Activated CD4-positive, alpha-beta T cell treated with anti-CD3 and anti-CD28 coated beads, Interleukin-2, amount 10 ng/mL, durations not matched to agents 24 days and 14 days (primary cell): ENCODE measurements around the gene FOXA2. TPM values are rescaled to one million over a fixed set of nuclear protein-coding genes. Genes with fewer than 3 reads are reported as not detected.

ENCODE experiments used
- DNase-seq: peaks from one replicate; pipeline ENCODE4 v3.0.0; 2022
- H3K27ac Mint-ChIP-seq: one replicate; pipeline ENCODE4 v1.8.0; 2022; ENCODE audit warnings: mild to moderate bottlenecking, mixed read lengths
- H3K27me3 Mint-ChIP-seq: one replicate; pipeline ENCODE4 v1.8.0; 2022; ENCODE audit warnings: mixed read lengths
- H3K36me3 Mint-ChIP-seq: one replicate; pipeline ENCODE4 v1.8.0; 2022; ENCODE audit warnings: low read depth, mild to moderate bottlenecking, mixed read lengths
- H3K4me1 Mint-ChIP-seq: one replicate; pipeline ENCODE4 v1.8.0; 2021; ENCODE audit warnings: mixed read lengths
- H3K4me3 Mint-ChIP-seq: one replicate; pipeline ENCODE4 v1.8.0; 2022; ENCODE audit warnings: mild to moderate bottlenecking, moderate library complexity, mixed read lengths
- H3K9me3 Mint-ChIP-seq: one replicate; pipeline ENCODE4 v1.8.0; 2021; ENCODE audit warnings: mixed read lengths
- intact Hi-C: fragments of 100-400 bp; cut with micrococcal nuclease; formaldehyde crosslinking; loops from one replicate; pipeline ENCODE4 v1.15.1; 2023
- total RNA-seq: library from RNA; stranded (reverse); gene quantifications from 2 replicates; pipeline ENCODE4 v1.2.3, GENCODE V29; 2022

The FOXA2 gene
- total RNA-seq, 1 donor from 2014 or later, result not detected

- no peaks in the 10 kb centered on the region for H3K36me3 Mint-ChIP-seq
- intact Hi-C loops, result no loop called here
- no peak overlapping the region for H3K4me3 Mint-ChIP-seq
- no peak for DNase-seq
- H3K9me3 Mint-ChIP-seq, result no peaks in the 10 kb centered on the region
- H3K27ac Mint-ChIP-seq, result no peak overlapping the region
- no peaks in the 10 kb centered on the region for H3K27me3 Mint-ChIP-seq
- H3K4me1 Mint-ChIP-seq, result no peaks in the 10 kb centered on the region
Measured at GRCh38 chr20:22531056-22531615, 53.2 kb downstream of the FOXA2 start.
